NCI-H460 (cell line): ENCODE data around the gene PEAK1. TPM values are rescaled to one million over a fixed set of nuclear protein-coding genes. Genes with fewer than 3 reads are reported as not detected.
"Not testable (repeated sequence)": the region's sequence is repeated elsewhere in the genome, so short reads cannot be mapped to it uniquely, and the experiment has no call there.

Experiments used
- DNase-seq: peaks from one replicate; pipeline ENCODE4 v3.0.0-alpha.2; 2016; ENCODE audit warnings: low read depth; ENCODE audit errors: extremely low read depth
- total RNA-seq: library from RNA; depleted of rRNA; stranded (reverse); fragments of >200 nt; shearing (Covaris generic); gene quantifications from 2 replicates; pipeline ENCODE4 v1.2.3, GENCODE V29; 2014

The PEAK1 gene
- total RNA-seq, 1 experiment from 2014 or later = 3.8 TPM

- DNase-seq = no peak
These were observed 236.8 kb downstream of the PEAK1 start for GRCh38 chr15:77183066-77183465.

- DNase-seq = no peak
These were observed 238.4 kb downstream of the PEAK1 start for GRCh38 chr15:77181305-77182074.

GRCh38 chr15:77180757-77181156 lies 239.1 kb downstream of the PEAK1 start:
- DNase-seq = no peak

GRCh38 chr15:77180270-77180669 lies 239.6 kb downstream of the PEAK1 start:
- no peak for DNase-seq

- DNase-seq = no peak
These were observed 240.3 kb downstream of the PEAK1 start for GRCh38 chr15:77179541-77179998.

GRCh38 chr15:77178411-77178810 lies 241.5 kb downstream of the PEAK1 start:
- DNase-seq = no peak

- not testable (repeated sequence) for DNase-seq
These were observed 243.8 kb downstream of the PEAK1 start for GRCh38 chr15:77176148-77176547.

- no peak for DNase-seq
These were observed 246.4 kb downstream of the PEAK1 start for GRCh38 chr15:77173487-77173886.

GRCh38 chr15:77171221-77171967 lies 248.5 kb downstream of the PEAK1 start:
- no peak for DNase-seq

- DNase-seq = no peak
These were observed 251.3 kb downstream of the PEAK1 start for GRCh38 chr15:77168616-77169015.

- no peak for DNase-seq
These were observed 251.8 kb downstream of the PEAK1 start for GRCh38 chr15:77168141-77168540.

GRCh38 chr15:77167406-77167805 lies 252.5 kb downstream of the PEAK1 start:
- no peak for DNase-seq

GRCh38 chr15:77163781-77164384 lies 256.0 kb downstream of the PEAK1 start:
- DNase-seq = no peak

- DNase-seq = no peak
These were observed 256.9 kb downstream of the PEAK1 start for GRCh38 chr15:77162872-77163633.

GRCh38 chr15:77160562-77161478 lies 259.1 kb downstream of the PEAK1 start:
- no peak for DNase-seq

- peak; percentile 12 for DNase-seq
These were observed 263.9 kb downstream of the PEAK1 start for GRCh38 chr15:77156000-77156399.

- DNase-seq = no peak
These were observed 271.7 kb downstream of the PEAK1 start for GRCh38 chr15:77148191-77148590.

GRCh38 chr15:77145370-77145769 lies 274.5 kb downstream of the PEAK1 start:
- DNase-seq = no peak

- DNase-seq = no peak
These were observed 275.3 kb downstream of the PEAK1 start for GRCh38 chr15:77144492-77145070.
